HG03103 (cell line): ENCODE results near the gene TMUB2.
A peak's percentile ranks its signal among the peaks of the same experiment; 100 is the strongest.
"Not testable (repeated sequence)": the region's sequence is repeated elsewhere in the genome, so short reads cannot be mapped to it uniquely, and the experiment has no call there.

Experiments
- ATAC-seq: cut with Tn5 transposase; IDR thresholded peaks from one replicate; pipeline ENCODE4 v1.9.1; 2021; ENCODE audit warnings: low read depth; ENCODE audit not compliant: unreplicated experiment

The TMUB2 gene

DNA sequence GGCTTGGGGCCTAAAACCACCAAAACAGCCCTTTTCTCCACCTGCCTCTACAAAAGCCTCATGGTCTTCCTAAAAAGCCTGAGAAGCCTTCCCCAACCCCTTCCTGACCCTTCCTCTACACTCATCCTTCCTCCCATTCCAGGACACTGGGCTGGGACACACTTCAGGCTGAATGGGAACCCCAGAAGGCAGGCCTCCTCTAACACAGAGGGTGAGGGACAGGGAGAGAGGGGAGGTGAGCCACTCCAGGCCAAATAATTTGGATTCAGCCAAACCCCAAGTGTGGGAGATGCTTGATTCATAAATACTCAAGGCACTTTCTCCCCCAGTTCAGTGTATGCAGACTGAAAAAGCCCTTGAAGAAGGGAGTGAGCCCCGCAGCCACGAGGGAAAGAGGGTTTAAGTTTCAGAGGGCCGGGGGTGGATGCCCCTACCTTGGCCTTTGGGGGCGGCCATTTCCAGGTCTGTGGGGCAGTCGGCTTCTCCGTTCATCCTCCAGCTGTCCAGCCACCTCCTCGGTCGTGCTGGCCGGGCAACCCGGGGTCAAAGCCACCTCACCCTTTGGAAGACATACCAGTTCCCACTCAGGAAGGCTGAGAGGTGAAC is 31.1 kb downstream of the TMUB2 start:
- ATAC-seq, result no peak

DNA sequence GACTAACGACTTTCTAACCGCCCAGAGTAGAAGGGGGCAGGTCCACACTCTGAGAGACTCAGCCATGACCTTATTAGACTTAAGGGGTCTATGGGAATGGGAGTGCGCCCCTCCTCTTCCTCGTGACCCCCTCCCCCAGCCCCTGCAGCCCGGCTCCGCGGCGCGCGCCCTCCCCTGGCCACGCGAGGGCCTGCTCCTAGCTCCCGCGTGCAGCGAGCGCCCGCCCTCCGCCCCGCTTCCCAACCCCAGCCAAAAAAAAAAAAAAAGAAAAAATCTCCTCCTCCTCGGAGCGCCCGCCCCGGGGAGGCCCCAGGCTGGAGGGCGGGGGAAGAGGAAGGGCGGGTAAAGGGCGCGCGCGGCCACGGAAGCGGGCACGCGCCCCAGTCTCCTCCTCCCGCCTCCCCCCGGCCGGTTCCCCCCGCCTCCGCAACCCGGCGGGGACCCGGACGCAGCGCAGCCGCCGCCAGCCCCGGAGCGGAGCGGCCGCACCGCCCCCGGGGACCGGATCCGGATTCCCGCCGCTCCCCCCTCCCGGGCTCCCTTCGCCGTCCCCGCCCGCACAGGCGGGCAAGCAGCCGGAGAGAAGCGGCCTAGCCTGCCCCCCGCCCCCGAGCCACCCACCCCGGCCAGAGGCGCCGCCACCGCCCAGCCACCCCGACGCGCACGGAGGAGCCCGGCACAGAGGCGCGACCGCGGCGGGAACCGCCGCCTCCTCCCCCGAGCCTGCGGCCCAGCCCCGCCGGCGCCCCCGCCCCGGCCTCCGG is 31.8 kb downstream of the TMUB2 start:
- peak; percentile 30 for ATAC-seq

- ATAC-seq, result peak; percentile 25
Measured at GRCh38 chr17:44219108-44219615, 32.4 kb downstream of the TMUB2 start.

GRCh38 chr17:44219616-44220212 is 32.9 kb downstream of the TMUB2 start, which contains the start of gene UBTF:
UBTF (minus strand) TSS chr17:44219675; CDS start chr17:44218229, 1,446 bp downstream.
- ATAC-seq, result peak; percentile 5

- no peak for ATAC-seq
Measured at GRCh38 chr17:44220213-44221083, 33.7 kb downstream of the TMUB2 start.

DNA sequence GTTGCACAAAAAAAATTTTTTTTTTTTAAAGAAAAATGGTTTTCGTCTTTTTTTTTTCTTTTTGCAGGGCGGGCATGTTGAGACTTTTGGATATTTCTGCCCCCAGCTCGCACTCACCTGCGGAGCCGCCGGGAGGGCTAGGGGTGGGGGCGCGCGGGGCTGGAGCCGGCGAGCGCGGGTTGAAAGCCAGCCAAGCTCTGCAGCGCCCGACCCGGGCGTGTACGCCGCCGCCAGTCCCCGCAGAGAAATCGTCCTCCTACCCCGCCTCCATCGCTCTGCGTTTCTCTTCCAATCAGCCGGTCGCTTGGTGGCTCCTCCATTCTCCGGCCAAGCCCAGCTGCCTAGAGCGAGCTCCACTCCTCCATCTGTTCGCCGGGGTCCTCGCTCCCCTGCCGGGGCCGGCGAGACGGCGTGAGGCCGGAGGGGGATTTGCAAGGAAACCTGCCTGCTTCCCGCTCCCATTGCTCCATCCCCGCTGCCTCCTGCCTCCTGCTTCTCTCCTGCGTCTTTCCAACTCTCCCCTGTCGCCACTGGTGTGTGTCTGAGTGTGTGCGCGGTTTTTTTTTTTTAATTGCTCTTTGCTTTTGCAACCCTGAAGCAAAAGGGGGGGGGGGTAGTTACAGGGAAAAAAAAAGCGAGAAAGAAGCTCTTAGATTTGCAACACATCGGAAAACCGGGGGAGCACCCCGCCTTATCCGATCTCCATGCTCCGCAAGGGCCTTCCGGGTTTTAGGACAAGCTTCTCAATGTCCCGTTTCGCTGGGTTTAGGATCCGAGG is 34.5 kb downstream of the TMUB2 start:
- ATAC-seq, result no peak

DNA sequence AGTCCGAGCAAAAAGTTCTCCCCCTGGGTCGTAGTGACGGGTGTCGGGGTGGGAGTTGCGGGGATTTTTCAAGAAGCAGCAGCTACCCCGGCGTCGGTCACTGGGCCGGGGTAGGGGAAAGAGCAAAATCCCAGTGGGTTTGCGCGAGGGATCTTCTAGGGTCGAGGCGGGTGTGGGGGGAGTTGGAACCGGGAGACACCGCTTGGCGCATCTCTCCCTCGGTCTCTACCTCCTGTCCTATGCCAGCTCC is 35.0 kb downstream of the TMUB2 start:
- no peak for ATAC-seq

DNA sequence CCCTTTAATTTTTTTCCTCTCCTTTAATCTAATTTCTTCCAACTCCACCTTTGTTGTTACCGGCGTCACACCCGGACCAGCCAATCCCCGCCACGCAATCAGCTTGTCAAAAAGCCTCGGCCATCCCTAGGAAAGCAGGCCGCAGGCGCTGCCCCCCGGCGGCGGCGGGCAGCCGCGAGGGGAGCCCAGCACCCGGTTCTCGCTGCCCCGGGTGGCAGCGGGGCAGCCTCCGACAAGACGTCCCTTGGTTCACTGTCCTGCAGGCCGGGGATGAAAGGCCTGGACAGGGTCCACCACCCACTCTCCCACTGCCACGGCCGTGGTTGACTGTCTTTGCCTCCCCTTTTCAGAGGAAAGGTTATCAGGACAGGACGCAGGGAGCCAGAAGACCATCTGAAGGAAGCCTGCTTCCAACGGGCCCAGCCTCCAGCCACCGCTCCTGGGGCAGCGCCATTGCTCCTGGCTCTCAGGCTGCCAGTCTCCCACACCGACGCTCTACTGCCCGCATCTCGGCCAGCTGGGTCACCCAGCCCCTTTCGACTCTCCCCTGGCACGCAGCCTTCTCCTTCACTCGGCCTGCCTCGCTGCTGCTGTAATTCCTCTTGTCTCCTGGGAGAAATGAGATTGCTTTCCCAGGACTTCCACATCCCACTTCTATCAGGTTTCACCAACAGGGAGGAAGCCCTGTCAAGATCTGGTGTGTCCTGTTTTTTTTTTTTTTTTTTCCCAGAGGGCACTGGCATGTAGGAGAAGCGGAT is 35.5 kb downstream of the TMUB2 start:
- ATAC-seq, result no peak

- no peak for ATAC-seq
Measured at GRCh38 chr17:44223541-44224071, 36.8 kb downstream of the TMUB2 start.

- no peak for ATAC-seq
Measured at GRCh38 chr17:44229090-44229489, 42.3 kb downstream of the TMUB2 start.

DNA sequence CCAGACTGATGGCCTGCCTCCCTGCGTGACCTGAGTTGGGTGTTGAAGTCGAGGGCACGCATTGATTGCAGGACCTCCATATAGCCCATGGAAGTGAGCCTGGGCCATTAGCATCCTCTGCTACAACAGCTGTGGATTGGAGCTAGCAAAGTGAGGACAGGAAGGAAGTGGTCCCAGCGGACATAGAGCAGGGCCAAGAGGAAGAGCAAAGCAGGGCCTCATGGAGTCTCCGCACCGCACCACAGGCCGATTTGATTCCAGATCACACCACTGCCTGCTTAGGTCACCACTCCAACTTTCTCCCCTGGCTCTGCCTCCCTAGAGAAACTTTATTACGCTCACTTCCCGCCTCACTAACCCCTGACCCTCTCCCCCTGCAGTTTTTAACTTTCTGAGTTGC is 43.4 kb downstream of the TMUB2 start:
- ATAC-seq, result no peak

DNA sequence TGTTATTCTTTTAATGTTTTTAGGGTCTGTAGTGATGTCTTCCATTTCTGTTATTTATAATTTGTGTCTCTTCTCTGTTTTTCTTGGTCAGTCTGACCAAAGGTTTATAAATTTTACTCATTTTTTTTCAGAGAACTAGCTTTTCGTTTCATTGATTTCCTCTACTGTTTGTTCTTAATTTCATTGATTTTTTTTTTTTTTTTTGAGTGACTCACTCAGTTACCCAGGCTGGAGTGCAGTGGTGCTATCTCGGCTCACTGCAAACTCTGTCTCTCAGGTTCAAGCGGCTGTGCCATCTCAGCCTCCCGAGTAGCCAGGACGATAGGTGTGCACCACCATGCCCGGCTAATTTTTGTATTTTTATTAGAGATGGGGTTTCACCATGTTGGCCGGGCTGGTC is 45.3 kb downstream of the TMUB2 start:
- ATAC-seq, result no peak

GRCh38 chr17:44233582-44233981 is 46.8 kb downstream of the TMUB2 start:
- ATAC-seq, result no peak

DNA sequence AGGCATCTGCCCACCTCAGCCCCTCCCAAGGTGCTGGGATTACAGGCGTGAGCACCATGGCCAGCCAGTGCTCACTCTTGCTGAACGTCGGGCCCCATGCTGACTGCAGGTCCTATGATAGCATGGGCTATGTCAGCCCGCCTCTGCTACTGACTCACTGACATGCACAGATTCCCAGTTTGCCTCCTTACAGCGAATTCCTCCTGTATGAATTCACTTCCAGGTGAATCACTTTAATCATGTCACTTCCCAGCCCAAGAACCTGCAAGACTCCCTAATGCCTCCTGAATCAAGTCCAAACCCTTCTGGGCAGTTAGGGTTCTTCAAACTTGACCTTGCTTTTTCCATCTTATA is 48.8 kb downstream of the TMUB2 start:
- ATAC-seq, result no peak

DNA sequence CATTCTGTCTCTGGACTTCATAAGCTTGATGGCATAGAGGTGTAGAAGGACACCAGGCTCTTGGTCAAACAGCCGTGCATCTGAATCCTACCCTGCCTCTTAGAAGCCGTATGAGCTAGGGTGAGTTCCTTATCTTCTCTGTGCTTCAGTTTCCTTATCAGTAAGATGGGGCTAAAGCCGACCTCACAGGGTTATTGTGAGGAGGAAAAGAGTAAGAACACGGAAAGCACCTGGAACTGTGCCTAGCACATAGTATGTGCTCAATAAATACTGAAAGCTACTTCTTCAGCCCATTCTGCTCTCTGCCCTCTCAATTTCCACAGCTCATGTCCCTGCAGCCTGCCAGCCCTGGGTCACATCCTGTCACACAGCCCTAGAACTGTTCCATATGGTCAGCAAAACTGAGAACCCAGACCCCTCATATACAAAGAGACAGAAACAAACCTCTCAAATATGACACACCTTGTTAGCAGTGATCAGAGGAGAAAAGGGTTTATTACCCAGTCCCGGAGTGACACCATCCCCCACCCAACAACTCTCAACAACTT is 49.7 kb downstream of the TMUB2 start:
- ATAC-seq, result no peak

GRCh38 chr17:44237886-44238285 is 51.1 kb downstream of the TMUB2 start:
- ATAC-seq, result not testable (repeated sequence)

GRCh38 chr17:44241106-44241624 is 54.4 kb downstream of the TMUB2 start:
- ATAC-seq, result no peak
